Nephron (organoid): Measurements from ENCODE around the gene HLA-DMA.

Experiments used
- H3K27ac Mint-ChIP-seq, 3 experiments: 2 replicates each; pipeline ENCODE4 v1.8.0; 2020; ENCODE audit warnings: mixed read lengths in 3 of 3, mild to moderate bottlenecking in 2 of 3, moderate library complexity in 1 of 3
- H3K27me3 Mint-ChIP-seq: 2 replicates; pipeline ENCODE4 v1.8.0; 2021; ENCODE audit warnings: low read depth, mild to moderate bottlenecking, moderate library complexity, mixed read lengths
- H3K36me3 Mint-ChIP-seq: 2 replicates; pipeline ENCODE4 v1.8.0; 2020; ENCODE audit warnings: low read depth, mixed read lengths
- H3K4me1 Mint-ChIP-seq: 2 replicates; pipeline ENCODE4 v1.8.0; 2020; ENCODE audit warnings: mixed read lengths
- H3K4me3 Mint-ChIP-seq, 3 experiments: 2 replicates each; pipeline ENCODE4 v1.8.0; 2020; ENCODE audit warnings: mild to moderate bottlenecking in 3 of 3, mixed read lengths in 3 of 3, moderate library complexity in 2 of 3
- H3K9me3 Mint-ChIP-seq: 2 replicates; pipeline ENCODE4 v1.8.0; 2020; ENCODE audit warnings: mixed read lengths
- TF ChIP-seq, protein P1 (sequence below), 3 experiments: fragments of 200-600 bp; sonication (generic); IDR thresholded peaks; one replicate each; pipeline ENCODE4 v1.5.0; 2021; ENCODE audit warnings: antibody characterized with exemption in 3 of 3; ENCODE audit not compliant: unreplicated experiment in 3 of 3

HLA-DMA gene

DNA sequence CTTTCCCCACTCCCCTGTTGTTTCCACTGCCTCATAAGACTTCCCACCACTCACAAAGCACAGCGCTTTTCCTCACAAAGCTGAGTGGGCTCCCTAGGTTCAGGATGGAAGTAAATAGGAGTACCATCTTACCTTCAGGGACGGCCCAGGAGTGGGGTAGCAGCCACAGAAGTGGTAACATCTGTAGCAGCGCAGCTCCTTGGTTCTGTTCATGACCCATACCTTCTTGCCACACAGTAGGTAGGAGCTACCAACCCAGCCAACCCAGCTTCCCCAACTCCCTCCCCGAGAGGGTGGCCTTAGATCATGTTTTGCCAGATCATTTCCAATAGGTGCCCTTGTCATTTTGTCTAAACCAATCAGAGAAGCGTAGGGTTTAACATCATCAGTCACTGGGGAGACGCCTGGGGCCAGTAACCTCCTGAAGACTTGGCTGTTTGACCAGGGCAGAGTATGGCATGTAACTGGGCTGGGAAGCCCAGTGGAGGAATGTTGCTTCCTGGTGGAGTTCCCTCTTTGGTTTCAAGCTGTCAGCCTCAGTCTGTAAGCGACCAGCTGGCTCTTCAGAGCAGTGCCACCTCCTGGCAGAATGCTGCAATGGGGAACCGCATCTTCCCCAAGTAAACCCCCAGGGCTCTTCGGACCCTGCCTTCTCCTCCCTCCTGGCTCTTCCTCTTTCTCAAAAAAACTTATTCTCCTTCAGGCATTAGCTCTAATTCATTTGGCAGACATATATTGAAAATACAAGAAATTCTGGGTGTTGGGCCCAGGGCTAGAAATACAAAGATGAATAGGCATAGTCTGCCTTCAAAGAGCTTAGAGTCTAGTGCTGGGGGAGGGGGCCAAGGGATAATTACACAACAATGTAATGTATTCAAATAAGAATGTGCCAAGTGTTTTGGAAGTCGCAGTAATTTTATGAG is at the start of gene HLA-DMA:
TSS of gene HLA-DMA (minus strand) at position 281 of the 923 bp plus-strand sequence. CDS start at position 220, 61 bp downstream.
- no peaks in the 10 kb centered on the region for H3K27me3 Mint-ChIP-seq
- H3K9me3 Mint-ChIP-seq, result no peaks in the 10 kb centered on the region
- peak within 1 kb of the TSS in 1 of 3 experiments; percentile 20 for H3K27ac Mint-ChIP-seq
- H3K4me1 Mint-ChIP-seq, result peaks cover 13% of the 10 kb centered on the region
- TF ChIP-seq, protein P1, sequence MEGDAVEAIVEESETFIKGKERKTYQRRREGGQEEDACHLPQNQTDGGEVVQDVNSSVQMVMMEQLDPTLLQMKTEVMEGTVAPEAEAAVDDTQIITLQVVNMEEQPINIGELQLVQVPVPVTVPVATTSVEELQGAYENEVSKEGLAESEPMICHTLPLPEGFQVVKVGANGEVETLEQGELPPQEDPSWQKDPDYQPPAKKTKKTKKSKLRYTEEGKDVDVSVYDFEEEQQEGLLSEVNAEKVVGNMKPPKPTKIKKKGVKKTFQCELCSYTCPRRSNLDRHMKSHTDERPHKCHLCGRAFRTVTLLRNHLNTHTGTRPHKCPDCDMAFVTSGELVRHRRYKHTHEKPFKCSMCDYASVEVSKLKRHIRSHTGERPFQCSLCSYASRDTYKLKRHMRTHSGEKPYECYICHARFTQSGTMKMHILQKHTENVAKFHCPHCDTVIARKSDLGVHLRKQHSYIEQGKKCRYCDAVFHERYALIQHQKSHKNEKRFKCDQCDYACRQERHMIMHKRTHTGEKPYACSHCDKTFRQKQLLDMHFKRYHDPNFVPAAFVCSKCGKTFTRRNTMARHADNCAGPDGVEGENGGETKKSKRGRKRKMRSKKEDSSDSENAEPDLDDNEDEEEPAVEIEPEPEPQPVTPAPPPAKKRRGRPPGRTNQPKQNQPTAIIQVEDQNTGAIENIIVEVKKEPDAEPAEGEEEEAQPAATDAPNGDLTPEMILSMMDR (IDR thresholded peaks at IDR 0.05; ENCODE audit: unreplicated experiment in 3 of 3), result peak; percentile 49 to 60 (median 53)
- no peak within 1 kb of the TSS for H3K4me3 Mint-ChIP-seq
- H3K36me3 Mint-ChIP-seq, result no peaks in the 10 kb centered on the region

DNA sequence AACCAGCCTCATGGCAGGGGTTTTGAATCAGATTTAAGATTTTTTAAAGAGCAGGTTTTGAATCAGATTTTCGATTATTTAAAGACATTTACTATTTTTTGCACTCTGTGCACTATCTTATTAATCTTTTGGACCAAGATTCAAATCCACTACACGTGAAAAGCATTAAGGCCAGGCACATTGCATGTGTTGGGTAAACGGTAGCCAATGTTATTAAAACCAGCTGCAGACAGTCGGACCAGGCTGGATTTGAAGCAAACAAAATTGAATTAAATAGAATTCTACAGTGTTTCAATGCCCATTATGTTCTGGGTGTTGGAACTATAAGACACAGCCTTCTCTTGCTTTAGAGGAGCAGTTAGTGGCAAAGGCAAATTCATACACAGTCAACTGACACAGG is 48.8 kb upstream of the HLA-DMA start:
- Mint-ChIP-seq H3K9me3 (no peaks in the 10 kb centered on the region), H3K4me1 (no peaks in the 10 kb centered on the region), H3K4me3 (no peak overlapping the region), H3K27ac (no peak overlapping the region), H3K36me3 (no peaks in the 10 kb centered on the region), H3K27me3 (peaks cover 30% of the 10 kb centered on the region)
- TF ChIP-seq, protein P1 (IDR thresholded peaks at IDR 0.05; ENCODE audit: unreplicated experiment in 3 of 3), result no peak

DNA sequence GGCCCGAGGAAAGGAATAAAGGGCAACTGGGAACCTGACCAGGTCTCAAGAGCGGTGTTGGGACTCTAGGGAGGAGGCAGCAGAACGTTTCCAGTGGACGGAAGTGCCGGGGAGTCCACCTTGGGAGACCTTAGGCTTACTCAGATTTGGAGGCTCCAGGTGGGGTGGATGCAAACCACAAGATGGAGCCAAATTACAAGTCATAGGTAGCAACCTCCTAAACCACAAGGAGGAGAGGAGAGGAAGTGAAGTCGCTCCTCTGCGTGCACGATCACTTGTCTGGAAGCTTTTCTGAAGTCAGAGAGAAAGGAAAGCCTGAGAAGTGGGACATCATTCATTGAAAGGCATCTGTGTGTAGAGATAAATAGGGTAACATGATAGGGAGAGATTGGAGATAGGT is 47.2 kb upstream of the HLA-DMA start:
- no peak overlapping the region for H3K27ac Mint-ChIP-seq
- H3K27me3 Mint-ChIP-seq, result peaks cover 39% of the 10 kb centered on the region
- TF ChIP-seq, protein P1 (IDR thresholded peaks at IDR 0.05; ENCODE audit: unreplicated experiment in 3 of 3), result peak in 1 of 3 experiments; percentile 16
- H3K4me3 Mint-ChIP-seq, result no peak overlapping the region
- no peaks in the 10 kb centered on the region for H3K36me3 Mint-ChIP-seq
- H3K9me3 Mint-ChIP-seq, result no peaks in the 10 kb centered on the region
- H3K4me1 Mint-ChIP-seq, result no peaks in the 10 kb centered on the region

DNA sequence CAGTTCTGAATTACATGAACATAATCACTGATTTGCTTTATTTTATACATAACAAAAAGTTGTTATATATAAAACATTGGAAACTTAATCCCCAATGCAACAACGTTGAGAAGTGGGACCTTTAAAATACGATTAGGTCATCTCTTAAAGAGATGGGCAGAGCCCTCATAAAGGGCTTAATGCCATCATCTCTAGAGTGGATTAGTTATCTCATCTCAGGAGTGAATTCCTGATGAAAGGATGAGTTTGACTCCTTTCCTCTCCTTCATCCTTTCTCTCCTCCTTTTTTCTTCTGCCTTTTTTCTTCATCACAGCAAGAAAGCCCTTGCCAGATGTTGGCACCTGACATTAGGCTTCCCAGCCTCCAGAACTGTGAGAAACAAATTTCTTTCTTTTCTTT is 42.6 kb upstream of the HLA-DMA start:
- Mint-ChIP-seq H3K36me3 (no peaks in the 10 kb centered on the region), H3K4me1 (no peaks in the 10 kb centered on the region), H3K27me3 (peaks cover 32% of the 10 kb centered on the region), H3K4me3 (no peak overlapping the region), H3K27ac (no peak overlapping the region), H3K9me3 (peaks cover 6% of the 10 kb centered on the region)
- TF ChIP-seq, protein P1 (IDR thresholded peaks at IDR 0.05; ENCODE audit: unreplicated experiment in 3 of 3), result no peak

DNA sequence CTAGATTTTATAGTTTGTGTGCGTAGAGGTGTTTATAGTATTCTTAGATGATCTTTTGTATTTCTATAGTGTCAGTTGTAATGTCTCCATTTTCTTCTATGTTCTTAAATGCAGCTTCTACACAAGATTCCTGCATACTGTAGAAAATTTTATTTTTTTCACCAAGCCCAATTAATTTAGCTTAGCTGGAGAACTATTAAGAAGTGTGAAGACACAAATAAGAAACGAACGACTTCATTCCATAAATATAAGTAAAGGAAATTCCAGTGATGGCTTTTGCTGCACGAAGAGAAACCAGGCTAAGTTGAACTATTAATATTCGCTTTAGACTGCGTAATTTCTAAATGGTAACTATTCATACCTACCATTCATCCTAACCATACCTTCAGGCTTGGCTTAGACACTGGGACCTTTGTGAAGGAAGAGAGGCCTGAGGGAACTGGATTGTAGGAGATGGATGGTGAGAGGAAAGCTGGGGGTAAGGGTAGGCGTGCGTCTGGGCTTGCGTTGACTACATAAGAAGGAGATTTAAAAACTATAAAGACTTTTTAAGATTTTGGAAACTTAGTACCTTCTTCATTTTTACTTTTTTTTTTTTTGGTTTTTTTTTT is 40.6 kb upstream of the HLA-DMA start:
- Mint-ChIP-seq H3K27me3 (peaks cover 23% of the 10 kb centered on the region), H3K36me3 (no peaks in the 10 kb centered on the region), H3K4me3 (no peak overlapping the region), H3K27ac (no peak overlapping the region), H3K4me1 (no peaks in the 10 kb centered on the region), H3K9me3 (peaks cover 6% of the 10 kb centered on the region)
- TF ChIP-seq, protein P1 (IDR thresholded peaks at IDR 0.05; ENCODE audit: unreplicated experiment in 3 of 3), result no peak
